GOT3 (cell line): ENCODE measurements around the gene NTF4.
"Not testable (repeated sequence)": the region's sequence is repeated elsewhere in the genome, so short reads cannot be mapped to it uniquely, and the experiment has no call there.

Experiments
- DNase-seq: peaks from one replicate; lab custom pipeline; 2025; ENCODE audit warnings: mixed read lengths; lab: John Stamatoyannopoulos, UW

NTF4 gene

DNA sequence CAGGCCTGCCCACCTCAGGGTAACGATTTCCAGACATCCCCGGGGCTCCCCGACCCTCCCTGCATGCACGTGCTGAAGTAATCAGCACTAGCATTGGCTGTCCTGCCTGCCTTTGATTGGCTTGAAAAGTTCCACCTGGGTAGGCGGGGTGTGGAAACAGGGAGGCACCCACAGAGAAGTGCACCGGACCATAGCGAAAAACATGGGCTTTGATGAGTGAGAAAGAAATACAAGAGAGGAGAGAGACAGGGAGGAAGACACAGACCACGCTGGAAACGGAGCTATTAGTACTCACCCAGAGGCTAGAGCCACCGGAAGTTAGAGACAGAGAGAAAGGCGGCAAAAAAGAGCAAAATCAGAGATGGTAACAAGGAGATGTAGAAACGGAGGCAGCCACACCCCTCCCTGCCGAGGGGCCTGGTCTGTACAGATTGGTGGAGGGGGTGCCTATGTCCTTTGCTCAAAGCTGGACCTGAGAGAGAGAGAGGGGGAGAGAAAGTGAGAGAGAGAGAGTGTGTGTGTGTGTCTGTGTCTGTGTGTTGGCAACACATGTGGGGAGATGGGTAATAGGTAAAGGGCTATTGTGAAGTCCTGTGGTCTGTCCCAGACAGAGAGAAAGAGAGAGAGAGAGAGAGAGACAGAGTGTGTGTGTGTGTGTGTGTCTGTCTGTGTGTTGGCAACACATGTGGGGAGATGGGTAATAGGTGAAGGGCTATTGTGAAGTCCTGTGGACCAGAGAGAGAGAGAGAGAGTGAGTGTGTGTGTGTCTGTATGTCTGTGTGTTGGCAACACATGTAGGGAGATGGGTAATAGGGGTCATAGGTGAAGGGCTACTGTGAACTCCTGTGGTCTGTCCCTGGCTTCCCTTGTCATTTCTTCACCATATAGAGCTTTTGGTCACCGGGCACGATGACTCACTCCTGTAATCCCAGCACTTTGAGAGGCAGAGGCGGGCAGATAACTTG, 43.4 kb downstream of the NTF4 start:
- DNase-seq: no peak

DNA sequence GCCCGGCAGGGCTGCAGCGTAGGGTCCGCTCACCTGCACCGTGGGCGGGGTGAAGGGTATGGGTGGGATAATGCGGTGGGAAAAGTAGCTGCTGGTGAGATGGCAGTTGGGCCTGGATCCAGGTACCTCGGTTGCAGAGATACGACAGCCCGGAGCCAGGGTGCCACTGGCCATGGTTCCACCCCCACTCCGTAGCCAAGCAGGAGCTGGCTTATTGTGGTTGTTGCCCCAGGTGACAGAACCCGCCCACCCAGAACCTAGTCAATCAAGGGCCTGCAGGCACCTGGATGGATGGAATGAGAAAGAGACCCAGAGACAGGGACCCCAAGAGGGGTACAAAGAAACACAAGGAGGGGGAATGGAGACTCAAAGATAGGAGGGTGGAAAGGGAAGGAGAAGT, 44.3 kb downstream of the NTF4 start:
- no peak for DNase-seq

DNA sequence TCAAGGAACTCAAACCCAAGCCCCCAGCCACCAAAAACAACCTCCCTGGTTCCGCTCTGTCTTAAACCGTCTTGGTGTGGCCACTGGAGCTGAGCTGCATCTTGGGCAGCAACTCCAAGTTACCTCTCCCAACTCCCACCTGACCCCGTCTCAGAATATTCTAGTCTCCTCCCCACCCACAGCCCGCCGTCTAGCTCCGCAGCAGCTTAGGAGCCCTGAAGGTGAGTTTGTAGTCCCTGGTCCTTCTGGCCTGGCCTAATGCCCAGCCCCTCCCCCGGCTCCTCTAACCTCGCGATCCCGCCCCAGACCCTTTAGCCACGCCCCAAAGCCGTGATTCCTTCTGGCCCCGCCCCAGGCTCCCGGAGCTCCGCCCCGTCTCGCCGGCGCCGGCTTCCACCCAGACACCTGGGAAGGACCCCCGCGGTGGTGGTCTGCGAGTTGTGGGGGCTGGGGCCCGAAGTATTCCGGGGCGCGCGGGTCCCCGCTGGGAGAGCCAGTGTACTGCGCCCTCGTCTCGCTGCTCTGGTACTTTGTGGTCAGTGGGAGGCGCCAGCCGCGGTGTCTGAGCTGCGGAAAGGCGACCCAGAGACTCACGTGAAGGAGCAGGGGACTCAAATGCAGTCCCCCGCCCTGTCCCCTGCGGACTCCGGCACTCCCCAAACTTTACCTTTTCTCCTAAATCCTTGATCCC, 45.2 kb downstream of the NTF4 start:
- DNase-seq: no peak

DNA sequence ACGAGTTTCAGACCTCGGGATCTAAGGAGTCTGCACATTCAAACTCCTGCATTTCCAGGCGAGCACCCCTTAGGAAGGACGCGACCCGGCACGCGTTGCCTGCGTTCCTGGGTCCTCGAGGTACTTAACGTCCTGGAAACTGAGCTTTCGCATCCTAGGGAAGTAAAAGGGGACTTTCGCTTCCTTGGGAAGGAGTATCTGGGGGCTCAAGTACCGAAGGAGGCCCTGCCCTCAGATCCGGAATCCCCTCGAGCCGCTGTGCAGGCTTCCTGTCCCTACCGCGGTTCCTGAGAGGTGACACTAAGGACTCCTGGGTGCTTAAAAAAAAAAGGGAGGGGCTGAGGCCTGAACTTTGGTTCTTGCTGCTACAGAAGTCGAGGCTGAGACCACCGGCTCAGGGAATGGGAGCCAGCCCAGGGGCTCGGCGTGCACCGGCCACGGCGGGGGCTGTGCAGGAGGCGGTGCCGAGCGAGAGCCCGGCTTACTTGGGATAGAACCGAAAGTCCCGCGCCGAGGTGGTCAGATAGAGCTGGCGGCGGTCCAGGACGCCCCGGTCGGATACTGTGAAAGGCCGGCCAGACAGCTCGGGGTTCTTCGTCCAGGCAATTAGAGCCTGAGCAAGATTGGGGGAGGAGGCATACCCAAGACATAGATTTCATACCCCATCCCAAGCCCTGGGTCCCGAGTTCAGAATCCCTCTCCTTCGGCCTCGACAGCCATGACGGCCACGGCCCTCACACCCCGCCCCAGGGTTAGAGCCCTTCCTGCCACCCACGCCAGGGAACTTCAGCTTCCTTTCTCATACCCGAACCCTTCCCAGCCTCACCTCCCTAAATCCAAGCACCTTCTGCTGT, 46.0 kb downstream of the NTF4 start:
- not testable (repeated sequence) for DNase-seq

DNA sequence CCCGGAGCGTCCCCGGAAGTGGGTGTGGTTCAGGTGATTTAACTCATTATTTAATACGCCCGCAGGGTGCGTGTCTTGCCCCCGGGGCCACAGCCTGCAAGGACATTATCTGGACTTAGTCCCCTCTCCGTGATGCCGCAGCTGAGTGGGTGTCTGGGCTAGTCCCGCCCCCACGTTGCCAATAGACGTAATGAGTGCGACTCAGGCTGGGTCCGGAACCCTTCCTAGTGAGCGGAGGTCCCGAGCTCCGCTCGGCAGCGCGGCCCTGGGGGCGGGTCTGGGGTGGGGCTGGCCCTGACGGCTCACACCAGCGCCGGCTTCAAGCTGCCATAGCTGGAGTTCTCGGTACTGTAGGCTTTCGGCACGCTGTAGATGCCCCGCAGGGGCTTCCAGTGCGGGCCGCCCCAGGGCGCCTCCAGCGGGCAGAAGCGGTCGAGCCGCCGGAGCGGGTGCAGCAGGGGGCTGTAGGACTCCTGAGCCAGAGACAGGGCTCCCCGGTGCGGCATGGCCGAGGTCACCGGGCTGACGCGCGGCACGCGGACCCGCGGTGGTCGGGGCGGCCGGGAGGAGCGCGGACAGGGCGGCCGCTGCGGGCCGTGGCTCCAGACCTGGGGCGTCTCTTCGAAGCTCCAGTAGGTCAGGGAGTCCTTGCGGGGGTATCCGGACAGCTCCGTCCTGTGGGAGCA, 46.8 kb downstream of the NTF4 start:
- no peak for DNase-seq

DNA sequence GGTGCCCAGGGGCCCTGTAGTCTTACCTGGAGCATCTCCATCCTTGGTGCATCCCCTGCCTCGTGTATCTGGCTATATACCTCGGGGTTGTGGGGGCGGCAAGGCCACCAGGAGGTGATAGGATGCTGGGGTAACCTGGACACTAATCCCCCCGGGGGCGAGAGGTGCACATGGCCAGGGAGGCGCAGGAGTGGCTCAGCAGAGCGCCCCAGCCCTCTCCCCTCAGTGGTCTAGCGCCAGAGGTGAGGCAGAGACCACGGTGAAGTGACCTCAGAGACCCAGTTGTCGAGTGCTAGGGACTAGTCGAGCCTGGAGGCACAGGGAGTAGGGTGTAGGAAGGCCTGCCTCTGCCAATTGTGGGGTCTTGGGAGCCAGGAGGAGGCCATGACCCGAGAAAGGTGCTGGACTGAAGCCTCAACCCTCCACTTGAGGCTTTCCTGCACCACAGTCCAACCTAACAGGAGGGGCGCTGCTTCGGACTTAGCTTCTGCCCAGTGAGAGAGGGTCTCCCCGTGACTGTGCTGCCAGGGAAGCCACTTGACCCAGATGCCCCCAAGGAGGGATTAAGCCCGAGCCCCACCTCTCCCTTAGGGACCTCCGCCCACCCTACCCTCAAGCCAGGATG, 47.5 kb downstream of the NTF4 start, which contains the start of gene LHB:
Gene LHB (minus strand): TSS at position 51 of the 625 bp plus-strand sequence. CDS start 10 bp downstream, at position 41.
- no peak for DNase-seq

DNA sequence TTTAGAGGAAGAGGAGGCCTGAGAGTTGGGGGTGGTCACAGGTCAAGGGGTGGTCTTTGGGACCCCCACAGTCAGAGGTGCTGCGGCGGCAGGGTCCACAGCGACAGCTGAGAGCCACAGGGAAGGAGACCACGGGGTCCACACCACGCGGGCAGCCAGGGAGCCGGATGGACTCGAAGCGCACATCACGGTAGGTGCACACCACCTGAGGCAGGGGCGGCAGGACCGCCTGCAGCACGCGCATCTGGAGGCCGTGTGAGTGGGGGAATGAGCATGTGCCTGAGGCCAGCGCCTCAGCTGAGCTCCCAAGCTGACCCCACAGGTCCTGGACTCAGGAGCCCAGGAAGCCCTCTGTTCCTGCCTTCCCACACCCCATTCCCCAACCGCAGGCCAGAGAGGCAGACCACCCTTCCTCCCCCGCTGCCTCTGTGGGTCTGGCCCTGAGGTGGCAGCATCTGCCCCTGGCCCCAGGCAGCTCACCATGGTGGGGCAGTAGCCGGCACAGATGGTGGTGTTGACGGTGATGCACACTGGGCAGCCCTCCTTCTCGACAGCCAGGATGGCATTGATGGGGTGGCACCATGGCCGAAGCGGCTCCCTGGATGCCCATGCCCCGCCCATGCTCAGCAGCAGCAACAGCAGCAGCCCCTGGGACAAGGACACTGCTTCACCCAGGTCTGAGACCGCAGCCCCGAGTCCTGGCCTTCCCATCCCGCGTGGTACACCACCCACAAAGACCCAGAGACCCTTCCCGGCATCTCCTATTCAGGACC, 48.4 kb downstream of the NTF4 start:
- no peak for DNase-seq

DNA sequence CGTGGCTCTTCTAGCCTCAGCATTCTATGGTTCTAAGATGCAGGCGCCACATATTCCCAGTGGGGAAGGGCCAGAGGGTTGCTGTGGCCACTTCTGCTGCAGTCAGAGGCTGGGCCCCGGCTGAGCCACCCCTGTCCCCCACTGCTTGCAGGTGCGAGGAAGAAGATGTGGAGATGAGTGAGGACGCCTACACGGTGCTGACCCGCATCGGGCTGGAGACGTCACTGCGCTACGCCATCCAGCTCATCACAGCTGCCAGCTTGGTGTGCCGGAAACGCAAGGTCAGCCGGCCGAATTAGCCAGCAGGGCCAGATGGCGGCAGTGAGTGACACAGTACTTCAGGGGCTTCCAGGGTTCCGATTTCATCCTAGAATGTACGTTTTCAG, 49.8 kb downstream of the NTF4 start:
- DNase-seq: no peak

DNA sequence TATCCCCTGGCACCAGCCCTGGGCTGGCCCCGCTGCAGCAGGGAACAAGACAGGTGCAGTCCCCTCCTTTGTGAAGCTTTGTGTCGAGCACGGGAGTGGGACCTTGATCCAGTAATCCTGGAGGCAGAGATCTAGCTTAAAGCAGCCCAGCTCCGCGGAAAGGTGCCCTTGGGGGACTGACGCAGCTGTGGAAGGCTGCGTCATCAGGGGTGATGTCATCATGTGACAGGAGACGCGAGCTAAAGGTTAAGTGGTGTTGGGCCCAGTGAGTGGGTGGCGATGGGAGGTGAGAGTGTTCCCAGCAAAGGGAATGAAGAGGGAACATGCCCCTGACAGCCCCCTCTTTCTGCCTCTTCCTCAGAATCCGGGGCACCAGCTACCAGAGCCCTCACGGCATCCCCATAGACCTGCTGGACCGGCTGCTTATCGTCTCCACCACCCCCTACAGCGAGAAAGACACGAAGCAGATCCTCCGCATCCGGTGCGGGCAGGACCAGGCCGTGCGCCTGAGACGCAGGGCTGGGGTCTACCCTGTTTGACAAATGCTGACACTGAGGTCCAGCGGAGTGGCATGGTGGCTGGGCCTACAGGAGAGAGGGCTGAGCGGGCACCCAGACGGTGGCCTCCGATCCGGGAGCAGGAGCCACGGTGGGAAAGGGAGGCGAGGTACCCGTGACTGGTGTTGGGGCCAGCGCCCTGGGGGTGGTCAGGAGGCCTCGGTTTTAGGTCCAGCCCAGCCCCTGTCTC, 50.3 kb downstream of the NTF4 start:
- DNase-seq: no peak

DNA sequence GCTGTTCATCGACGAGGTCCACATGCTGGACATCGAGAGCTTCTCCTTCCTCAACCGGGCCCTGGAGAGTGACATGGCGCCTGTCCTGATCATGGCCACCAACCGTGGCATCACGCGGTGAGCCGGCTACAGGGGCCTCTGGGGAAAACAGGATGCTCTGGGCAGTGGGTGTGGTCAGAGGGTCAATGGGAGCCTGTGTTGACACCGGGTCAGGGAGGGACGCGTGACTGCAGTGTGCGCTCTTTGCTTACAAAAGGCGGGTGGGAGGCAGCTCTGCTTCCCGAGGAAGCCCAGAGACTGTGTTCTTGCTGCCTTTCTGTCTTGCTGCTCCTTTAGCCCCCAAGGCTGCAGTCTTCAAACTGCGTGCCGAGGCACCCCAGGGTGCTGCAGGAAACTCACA, 53.4 kb downstream of the NTF4 start:
- DNase-seq: no peak
